Breast epithelium (tissue), 3 donors: Measurements from ENCODE around the gene R3HDM4.

ENCODE experiments used
- POLR2A ChIP-seq: fragments of 450-650 bp; IDR thresholded peaks from one replicate; pipeline ENCODE4 v1.6.1; 2016; ENCODE audit warnings: antibody characterized with exemption, mild to moderate bottlenecking, moderate library complexity
- TF ChIP-seq, protein P1 (sequence below), 3 donors: fragments of 450-650 bp; IDR thresholded peaks; one replicate each; pipeline ENCODE4 v1.5.1; 2016 to 2017; ENCODE audit warnings: antibody characterized with exemption in 3 of 3, mild to moderate bottlenecking in 3 of 3, moderate library complexity in 3 of 3

DNA sequence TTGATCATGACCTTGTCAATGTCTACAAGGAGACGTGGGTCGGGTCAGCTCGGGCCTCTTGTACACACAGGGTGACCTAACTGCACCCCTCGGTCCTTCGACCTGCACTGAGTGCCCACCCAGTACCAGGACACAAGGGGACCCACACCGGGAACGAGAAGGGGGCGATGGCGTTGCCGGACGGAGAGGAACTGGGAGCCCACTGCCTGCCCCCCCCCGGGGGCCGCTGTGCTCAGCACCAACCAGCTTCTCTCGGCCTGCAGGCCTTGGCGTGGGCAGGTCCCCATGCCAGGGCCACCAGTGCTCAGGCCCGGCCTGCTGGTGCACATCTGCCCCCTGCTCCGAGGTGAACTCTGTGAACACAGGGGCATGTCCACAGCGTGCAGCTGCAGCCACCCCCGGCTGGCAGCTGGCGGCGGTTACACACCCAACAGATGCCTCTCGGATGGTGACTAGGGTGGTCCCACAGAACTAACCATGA, 39.4 kb downstream of the R3HDM4 start:
- TF ChIP-seq POLR2A, result no peak
- TF ChIP-seq, protein P1, sequence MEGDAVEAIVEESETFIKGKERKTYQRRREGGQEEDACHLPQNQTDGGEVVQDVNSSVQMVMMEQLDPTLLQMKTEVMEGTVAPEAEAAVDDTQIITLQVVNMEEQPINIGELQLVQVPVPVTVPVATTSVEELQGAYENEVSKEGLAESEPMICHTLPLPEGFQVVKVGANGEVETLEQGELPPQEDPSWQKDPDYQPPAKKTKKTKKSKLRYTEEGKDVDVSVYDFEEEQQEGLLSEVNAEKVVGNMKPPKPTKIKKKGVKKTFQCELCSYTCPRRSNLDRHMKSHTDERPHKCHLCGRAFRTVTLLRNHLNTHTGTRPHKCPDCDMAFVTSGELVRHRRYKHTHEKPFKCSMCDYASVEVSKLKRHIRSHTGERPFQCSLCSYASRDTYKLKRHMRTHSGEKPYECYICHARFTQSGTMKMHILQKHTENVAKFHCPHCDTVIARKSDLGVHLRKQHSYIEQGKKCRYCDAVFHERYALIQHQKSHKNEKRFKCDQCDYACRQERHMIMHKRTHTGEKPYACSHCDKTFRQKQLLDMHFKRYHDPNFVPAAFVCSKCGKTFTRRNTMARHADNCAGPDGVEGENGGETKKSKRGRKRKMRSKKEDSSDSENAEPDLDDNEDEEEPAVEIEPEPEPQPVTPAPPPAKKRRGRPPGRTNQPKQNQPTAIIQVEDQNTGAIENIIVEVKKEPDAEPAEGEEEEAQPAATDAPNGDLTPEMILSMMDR (IDR thresholded peaks at IDR 0.05), result no peak
